ENCODE results near the gene MICU1.
"Not testable (repeated sequence)": the region's sequence is repeated elsewhere in the genome, so short reads cannot be mapped to it uniquely, and the experiment has no call there.

Gene MICU1

GRCh38 chr10:72375585-72375984 lies 250.3 kb downstream of the MICU1 start:
- DNase-seq, result peak; percentile 29

- DNase-seq, result no peak
Observed at GRCh38 chr10:72375173-72375572, 250.7 kb downstream of the MICU1 start.

DNA sequence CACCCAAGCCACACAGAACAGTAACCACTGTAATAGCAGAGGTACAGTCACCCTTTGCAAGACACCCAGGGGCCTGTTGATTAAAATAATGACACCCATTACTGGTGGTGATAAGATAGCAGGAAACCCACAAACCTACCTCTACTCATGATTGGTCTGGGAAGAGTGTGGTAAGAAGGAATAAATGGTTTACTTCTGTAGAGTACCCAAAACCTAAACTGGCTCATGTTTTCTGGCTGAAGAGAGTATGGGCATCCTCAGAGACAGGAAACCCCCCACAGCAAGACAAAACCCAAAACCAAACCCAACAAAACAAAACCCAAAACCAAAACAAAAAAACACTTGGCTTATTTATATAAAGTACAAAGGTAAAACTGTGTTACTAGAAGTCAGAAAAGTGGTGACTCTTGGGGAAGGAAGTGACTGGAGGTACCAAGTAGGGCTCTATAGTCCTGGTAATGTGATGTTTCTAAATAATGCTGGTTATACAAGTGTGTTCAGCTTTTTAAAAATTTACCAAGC lies 255.6 kb downstream of the MICU1 start:
- no peak for DNase-seq

- DNase-seq, result no peak
Observed at GRCh38 chr10:72367301-72367960, 258.4 kb downstream of the MICU1 start.

- DNase-seq, result no peak
Observed at GRCh38 chr10:72365106-72365895, 260.6 kb downstream of the MICU1 start.

DNA sequence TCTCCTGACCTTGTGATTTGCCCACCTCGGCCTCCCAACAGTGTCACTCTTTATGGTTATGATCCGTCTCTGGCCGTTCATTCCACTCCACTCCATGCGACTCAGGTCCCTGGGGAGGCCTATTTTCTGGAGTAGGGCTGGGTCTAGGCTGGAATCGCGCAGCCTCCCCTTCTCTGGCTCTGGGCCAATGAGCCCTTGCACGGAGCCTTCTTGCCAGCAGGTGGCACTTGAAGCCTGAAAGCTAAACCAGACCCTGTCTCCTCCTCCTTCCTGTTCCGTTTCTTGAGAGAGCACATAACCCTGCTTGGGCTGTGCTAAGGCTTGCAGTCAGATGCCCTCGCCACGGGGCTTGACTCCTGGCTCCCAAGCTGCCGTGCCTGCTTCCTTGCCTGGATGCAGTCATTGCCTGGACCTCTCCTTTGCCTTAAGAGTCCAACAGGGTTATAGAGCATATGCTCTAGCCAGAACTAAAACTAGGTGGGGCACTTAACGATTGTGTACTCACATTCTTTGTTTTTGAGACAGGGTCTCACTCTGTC lies 261.6 kb downstream of the MICU1 start:
- peak; percentile 90 for DNase-seq

DNA sequence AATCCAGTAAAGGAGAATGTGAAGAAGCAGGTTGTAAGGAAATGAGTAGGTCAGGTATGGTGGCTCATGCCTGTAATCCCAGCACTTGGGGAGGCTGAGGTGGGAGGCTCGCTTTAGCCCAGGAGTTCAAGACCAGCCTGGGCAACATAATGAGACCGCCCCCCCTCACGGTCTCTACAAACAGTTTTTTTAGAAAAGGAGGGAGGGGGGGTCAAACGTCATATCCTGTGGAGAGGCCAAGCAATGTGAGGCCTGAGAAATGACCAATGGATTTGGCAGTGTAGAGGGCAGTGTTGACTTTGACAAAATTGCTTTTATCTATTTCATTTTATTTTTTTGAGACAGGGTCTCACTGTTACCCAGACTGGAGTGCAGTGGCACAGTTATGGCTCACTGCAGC lies 268.9 kb downstream of the MICU1 start:
- DNase-seq, result no peak

- no peak for DNase-seq
Observed at GRCh38 chr10:72356115-72356514, 269.8 kb downstream of the MICU1 start.

- no peak for DNase-seq
Observed at GRCh38 chr10:72355214-72355555, 270.7 kb downstream of the MICU1 start.

DNA sequence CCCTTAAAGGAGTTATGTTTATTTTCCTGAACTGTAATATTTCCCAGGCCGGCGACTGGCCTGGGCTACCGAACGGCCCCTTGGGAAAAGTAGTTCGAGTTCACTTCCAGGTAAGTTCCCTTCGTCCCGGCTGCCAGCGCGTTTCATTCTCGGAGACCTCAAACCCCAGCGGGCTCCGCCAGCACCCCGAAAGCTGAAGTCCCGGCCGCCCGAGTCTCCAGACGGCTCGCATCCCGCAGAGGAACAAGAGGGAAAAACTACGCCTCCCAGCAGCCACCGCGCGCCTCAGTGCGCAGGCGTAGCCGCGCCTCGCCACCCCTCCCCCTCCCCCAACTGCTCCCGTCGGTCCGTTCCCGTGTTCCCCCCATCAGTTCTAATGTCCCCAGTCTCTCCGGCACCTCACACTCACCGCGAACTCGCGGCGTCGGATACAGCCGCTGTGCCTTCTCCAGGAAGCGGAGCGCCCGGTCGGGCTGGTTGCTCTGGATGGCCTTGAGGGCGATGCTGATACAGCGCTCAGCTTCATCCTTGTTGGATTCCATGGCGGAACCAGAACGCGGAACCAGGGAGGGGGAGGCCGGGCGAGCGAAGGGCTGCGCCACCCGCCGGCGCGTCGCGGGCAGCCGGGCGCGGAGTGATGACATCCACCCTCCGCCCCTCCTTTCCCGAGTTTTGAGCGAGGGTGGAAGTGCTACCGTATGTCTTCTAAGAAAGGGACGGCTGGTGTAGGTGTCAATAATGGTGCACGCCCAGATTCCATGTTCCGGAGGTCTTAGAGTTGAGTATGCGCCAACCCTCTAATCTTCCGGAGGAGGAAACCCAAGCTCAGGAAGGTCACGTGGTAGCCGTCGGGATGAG lies 271.3 kb downstream of the MICU1 start, which contains the start of gene DNAJB12:
DNAJB12 (minus strand) TSS at position 564 of the 858 bp plus-strand sequence; CDS start at position 542, 22 bp downstream.
- DNase-seq, result peak; percentile 92

GRCh38 chr10:72353965-72354355 lies 271.9 kb downstream of the MICU1 start:
- no peak for DNase-seq

GRCh38 chr10:72353028-72353964 lies 272.6 kb downstream of the MICU1 start:
- DNase-seq, result no peak

DNA sequence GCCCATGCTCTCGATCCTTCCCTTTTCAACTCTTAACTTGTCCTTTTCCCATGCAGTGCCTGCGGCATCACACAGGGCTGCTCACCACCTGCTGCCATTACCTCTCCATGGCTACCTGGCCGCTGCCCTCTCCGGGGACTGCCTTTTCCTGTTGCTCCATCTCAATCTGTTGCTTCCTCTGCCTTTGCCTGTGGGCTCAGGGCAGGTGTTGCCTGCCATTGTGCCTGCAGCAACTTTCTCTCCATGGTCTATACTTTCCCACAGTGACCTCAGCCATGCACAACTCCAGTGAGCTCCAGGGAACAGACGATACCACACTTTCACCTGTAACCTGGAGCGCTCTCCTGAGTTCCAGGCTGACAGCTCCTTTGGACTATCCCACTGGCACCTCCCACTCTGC lies 274.4 kb downstream of the MICU1 start:
- DNase-seq, result no peak

DNA sequence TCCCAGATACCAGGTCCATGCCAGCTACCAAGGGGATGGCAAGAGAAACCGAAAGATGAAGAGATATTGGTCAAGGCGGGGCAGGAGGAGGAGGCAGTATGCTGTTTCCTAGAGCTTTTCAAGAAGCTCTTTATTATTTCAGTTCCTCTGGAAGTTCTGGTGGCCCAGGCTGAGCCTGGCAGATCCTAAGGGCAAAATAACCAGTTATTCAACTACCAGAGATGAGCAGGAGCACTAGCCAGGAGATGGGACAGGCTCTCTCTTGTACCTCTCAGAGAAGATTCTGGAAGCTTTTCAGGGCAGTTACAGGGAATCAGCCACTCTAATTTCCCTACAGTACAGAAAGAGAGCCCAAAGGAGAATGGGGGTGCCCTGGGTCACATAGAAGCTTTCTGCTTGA lies 276.4 kb downstream of the MICU1 start:
- no peak for DNase-seq

- no peak for DNase-seq
Observed at GRCh38 chr10:72348282-72348681, 277.6 kb downstream of the MICU1 start.

DNA sequence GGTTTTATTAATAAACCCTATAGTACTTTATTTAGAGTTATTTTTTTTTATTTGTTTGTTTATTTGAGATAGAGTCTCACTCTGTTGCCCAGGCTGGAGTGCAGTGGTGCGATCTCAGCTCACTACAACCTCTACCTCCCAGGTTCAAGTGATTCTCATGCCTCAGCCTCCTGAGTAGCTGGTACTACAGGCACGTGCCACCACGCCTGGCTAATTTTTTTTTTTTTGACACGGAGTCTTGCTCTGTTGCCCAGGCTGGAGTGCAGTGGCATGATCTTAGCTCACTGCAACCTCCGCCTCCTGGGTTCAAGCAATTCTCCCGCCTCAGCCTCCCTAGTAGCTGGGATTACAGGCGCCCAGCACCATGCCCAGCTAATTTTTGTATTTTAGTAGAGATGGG lies 279.8 kb downstream of the MICU1 start:
- not testable (repeated sequence) for DNase-seq

- peak; percentile 38 for DNase-seq
Observed at GRCh38 chr10:72344932-72345331, 280.9 kb downstream of the MICU1 start.

DNA sequence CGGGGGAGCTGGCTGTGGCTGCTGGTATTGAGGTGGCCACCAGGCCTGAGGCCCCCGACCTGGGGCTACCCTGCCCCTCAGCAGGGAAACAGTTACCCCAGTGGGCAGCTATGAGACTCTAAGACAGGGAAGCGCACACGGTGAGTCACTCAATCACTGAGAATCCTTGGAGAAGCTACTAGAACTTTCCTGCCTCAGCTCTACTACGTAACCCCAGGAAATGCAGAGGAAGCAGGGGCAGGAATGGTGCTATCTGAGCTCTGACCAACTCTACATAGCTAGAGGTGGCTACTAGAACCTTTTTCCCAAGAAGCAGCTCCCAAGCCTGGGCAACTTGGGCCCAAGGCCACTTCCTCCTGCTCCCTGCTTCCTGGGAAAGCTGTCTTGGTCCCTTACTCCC lies 283.0 kb downstream of the MICU1 start:
- DNase-seq, result no peak

GRCh38 chr10:72340510-72341261 lies 285.2 kb downstream of the MICU1 start:
- no peak for DNase-seq

DNA sequence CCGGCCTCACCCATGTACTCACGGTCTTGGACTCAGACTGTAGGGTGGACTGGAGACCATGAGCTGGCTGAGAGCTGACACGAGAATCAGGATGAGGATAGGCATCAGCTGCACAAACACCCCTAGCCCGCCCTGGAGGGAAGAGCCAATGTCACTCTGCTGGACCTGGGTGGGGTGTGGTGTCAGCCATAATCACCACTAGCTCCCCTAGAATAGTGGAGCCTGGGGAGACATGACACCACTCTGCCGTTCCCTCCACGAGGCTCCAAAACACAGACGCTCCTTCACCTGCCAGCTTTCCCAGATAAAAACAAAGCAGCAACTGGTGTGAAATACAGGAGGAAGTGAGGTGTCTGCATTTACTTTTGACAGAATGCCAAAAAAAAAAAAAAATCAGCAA lies 287.7 kb downstream of the MICU1 start:
- no peak for DNase-seq

DNA sequence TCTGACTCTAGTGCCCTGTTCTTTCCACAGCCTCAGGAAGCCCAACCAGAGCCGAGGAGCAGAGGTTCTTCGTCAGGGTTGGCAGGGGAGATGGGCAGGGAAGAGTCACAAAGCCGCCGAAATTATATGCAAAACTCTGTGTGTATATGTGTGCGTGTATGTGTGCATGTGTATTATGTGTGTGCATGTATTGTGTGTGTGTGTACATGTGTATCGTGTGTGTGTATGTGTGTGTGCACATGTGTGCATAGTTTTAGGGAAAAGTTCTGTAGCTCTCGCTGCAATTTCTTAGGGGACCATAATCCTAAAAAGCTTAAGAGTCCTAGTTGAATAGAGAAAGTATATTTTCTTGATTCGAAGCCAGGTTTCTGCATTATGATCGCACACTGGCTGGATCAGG lies 288.2 kb downstream of the MICU1 start:
- no peak for DNase-seq

All from MV-4-11 (cell line).